Middle frontal gyrus (tissue), 1 donor: Measurements from ENCODE around the gene TM4SF20.

Experiments
- DNase-seq: peaks from one replicate; pipeline ENCODE4 v3.0.0-alpha.2; 2015; ENCODE audit warnings: low spot score; ENCODE audit errors: extremely low spot score

TM4SF20 gene

GRCh38 chr2:227322530-227323205 is 56.4 kb downstream of the TM4SF20 start:
- no peak for DNase-seq

- DNase-seq = no peak
These were observed 58.6 kb downstream of the TM4SF20 start for GRCh38 chr2:227320305-227321094.

GRCh38 chr2:227317834-227318233 is 61.3 kb downstream of the TM4SF20 start:
- DNase-seq = no peak

- DNase-seq = no peak
These were observed 65.8 kb downstream of the TM4SF20 start for GRCh38 chr2:227313310-227313709.

GRCh38 chr2:227312579-227312978 is 66.5 kb downstream of the TM4SF20 start:
- DNase-seq = no peak
